ENCODE data around the gene PKMYT1.

PKMYT1 gene

GRCh38 chr16:2981177-2981898 is 1.1 kb upstream of the PKMYT1 start:
- H3K27me3 ChIP-seq (ENCODE audit: insufficient read depth, poor library complexity, severe bottlenecking), result no peaks in the 10 kb centered on the region
- H3K4me3 ChIP-seq (replicated peaks; ENCODE audit: insufficient read depth, low read length), result no peak overlapping the region; the same call in 1 of the 2 replicates
- no peak for DNase-seq (ENCODE audit: low read depth in 1 of 2, low spot score in 1 of 2)
- no peak for TF ChIP-seq SPI1 (IDR thresholded peaks at IDR 0.05; ENCODE audit: borderline replicate concordance, low read depth)
- no peak for TF ChIP-seq REST (IDR thresholded peaks at IDR 0.05; ENCODE audit: insufficient replicate concordance, low read depth)
- TF ChIP-seq GABPA (IDR thresholded peaks at IDR 0.05; ENCODE audit: low read depth), result no peak
- TF ChIP-seq POLR2AphosphoS5 (IDR thresholded peaks at IDR 0.05; ENCODE audit: low read depth), result no peak
- no peak for TF ChIP-seq CTCF (IDR thresholded peaks at IDR 0.05; ENCODE audit: insufficient read depth, low read length)
- peak overlapping the region; percentile 88 for H3K27ac ChIP-seq (replicated peaks)

DNA sequence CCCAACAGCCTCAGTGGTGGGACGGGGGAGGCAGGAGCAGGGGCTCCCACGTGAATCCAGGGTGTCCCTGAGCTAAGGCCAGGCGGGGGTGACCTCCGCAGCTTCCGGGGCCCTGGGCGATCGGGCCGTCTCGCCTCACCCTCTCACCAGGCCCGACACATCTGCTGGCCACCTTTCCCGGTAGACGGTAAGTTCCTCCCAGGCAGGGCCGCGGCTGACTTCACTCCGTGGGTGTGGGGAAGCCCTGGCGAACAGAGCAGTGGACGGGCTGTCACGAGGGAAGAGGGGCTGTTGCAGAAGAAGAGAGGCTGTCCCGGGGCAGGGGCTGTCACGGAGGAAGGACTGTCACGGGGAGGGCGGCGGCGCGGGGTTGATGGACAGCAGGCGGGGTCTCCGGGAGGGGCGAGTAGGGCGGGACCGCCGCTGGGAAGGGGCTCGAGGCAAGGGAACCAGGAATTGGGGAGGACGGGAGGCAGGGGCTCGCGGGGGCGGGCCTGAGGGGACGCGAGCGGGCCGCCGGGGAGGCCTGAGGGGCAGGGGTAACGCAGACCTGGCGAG is 498 bp downstream of the PKMYT1 start:
- DNase-seq (ENCODE audit: low read depth in 1 of 2, low spot score in 1 of 2), result peak in 1 of 2 experiments; percentile 52
- TF ChIP-seq CTCF (IDR thresholded peaks at IDR 0.05; ENCODE audit: insufficient read depth, low read length) (no peak), GABPA (IDR thresholded peaks at IDR 0.05; ENCODE audit: low read depth) (no peak), SPI1 (IDR thresholded peaks at IDR 0.05; ENCODE audit: borderline replicate concordance, low read depth) (no peak), POLR2AphosphoS5 (IDR thresholded peaks at IDR 0.05; ENCODE audit: low read depth) (no peak), REST (IDR thresholded peaks at IDR 0.05; ENCODE audit: insufficient replicate concordance, low read depth) (no peak)
- Histone ChIP-seq H3K27ac (replicated peaks) (peak overlapping the region; percentile 88), H3K27me3 (ENCODE audit: insufficient read depth, poor library complexity, severe bottlenecking) (no peaks in the 10 kb centered on the region), H3K4me3 (replicated peaks; ENCODE audit: insufficient read depth, low read length) (peak overlapping the region; percentile 85)

DNA sequence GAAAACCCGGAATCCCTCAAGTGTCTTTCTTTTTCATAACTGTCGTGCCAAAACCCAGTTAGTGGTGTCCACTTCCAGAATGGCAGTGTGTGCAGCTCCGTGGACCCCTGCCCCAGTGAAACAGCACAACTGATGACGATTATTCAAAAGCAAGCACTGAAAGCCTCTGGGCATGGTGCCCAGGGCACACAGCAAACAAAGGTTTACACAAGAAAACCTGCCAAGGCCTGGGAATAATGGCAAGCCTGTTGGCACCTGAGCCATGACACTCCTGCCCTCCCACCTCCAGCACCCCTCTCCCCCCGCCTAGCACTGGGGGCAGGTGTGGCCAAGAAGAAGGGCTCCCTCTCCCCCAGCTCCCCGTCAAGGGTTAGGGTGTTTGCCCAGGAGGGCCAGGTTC is 2.8 kb downstream of the PKMYT1 start:
- Histone ChIP-seq H3K4me3 (replicated peaks; ENCODE audit: insufficient read depth, low read length) (no peak overlapping the region), H3K27me3 (ENCODE audit: insufficient read depth, poor library complexity, severe bottlenecking) (no peaks in the 10 kb centered on the region), H3K27ac (replicated peaks) (no peak overlapping the region)
- no peak for TF ChIP-seq REST (IDR thresholded peaks at IDR 0.05; ENCODE audit: insufficient replicate concordance, low read depth)
- no peak for TF ChIP-seq CTCF (IDR thresholded peaks at IDR 0.05; ENCODE audit: insufficient read depth, low read length)
- no peak for TF ChIP-seq SPI1 (IDR thresholded peaks at IDR 0.05; ENCODE audit: borderline replicate concordance, low read depth)
- TF ChIP-seq GABPA (IDR thresholded peaks at IDR 0.05; ENCODE audit: low read depth), result no peak
- no peak for TF ChIP-seq POLR2AphosphoS5 (IDR thresholded peaks at IDR 0.05; ENCODE audit: low read depth)
- DNase-seq (ENCODE audit: low read depth in 1 of 2, low spot score in 1 of 2), result no peak

All from HL-60 (cell line).